ENCODE results near the gene RCBTB1. TPM values are rescaled to one million over a fixed set of nuclear protein-coding genes. Genes with fewer than 3 reads are reported as not detected.

Gene RCBTB1
- total RNA-seq, 1 experiment from 2014 or later: 26.1 TPM

DNA sequence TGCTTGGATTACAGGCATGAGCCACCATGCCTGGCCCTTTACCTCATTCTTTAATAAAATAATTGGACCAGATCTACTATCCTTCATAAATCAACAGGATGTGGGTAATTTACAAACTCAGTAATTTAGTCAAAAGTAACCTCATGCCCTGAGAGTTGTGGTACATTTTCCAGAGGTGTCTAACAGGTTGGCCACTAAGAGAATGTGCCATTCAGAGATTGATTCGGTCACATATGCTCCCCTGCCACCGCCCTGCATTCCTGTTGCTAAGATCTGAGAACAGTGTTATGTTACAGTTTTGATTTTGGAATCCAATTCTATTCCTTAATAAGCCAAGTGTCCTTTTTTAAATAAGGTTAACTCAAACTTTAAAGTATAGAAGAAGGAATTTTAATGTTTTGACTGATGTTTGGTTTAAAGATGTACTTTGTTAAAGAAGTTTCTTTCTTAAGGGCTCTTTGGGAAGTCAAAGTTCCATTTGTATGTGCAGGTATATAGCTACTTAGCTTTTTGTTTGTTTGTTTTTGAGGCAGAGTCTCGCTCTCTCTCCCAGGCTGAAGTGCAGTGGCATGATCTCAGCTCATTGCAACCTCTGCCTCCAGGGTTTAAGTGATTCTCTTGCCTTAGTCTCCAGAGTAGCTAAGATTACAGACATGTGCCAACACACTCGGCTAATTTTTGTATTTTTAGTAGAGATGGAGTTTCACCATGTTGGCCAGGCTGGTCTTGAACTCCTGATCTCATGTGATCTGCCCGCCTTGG, 60.4 kb downstream of the RCBTB1 start:
- H3K79me1 ChIP-seq (ENCODE audit: insufficient read depth, low read depth, low read length, poor library complexity, severe bottlenecking): no peaks in the 10 kb centered on the region
- Mint-ChIP-seq H3K27ac (no peak overlapping the region), H3K4me1 (no peaks in the 10 kb centered on the region), H3K9me3 (no peaks in the 10 kb centered on the region), H3K4me3 (no peak overlapping the region), H3K36me3 (ENCODE audit: insufficient read depth in 1 of 3, low read depth in 3 of 3) (peaks cover 1 to 10% (median 2%) of the 10 kb centered on the region in 3 experiments; a peak in 4 of 7 replicates), H3K27me3 (ENCODE audit: low read depth) (no peaks in the 10 kb centered on the region)
- no peak overlapping the region for H2AFZ ChIP-seq (ENCODE audit: low read length)
- H3K23ac ChIP-seq (ENCODE audit: insufficient read length, low read depth, low read length): no peak overlapping the region
- H2BK15ac ChIP-seq (ENCODE audit: low read depth, low read length): no peak overlapping the region
- no peak overlapping the region for H2BK5ac ChIP-seq (ENCODE audit: insufficient read length, low read length)
- no peaks in the 10 kb centered on the region for H3K23me2 ChIP-seq (ENCODE audit: insufficient read length, low read depth, low read length, poor library complexity, severe bottlenecking)
- WGBS (ENCODE audit: extremely low coverage, insufficient read length, low lambda C conversion rate): no CpG with 5 or more reads among the region's 5 CpGs
- no peak overlapping the region for H3K14ac ChIP-seq (ENCODE audit: insufficient read depth, low read length)
- H4K8ac ChIP-seq (replicated peaks; ENCODE audit: insufficient read length, low read depth, low read length): no peak overlapping the region
- no peak overlapping the region for H3K18ac ChIP-seq (ENCODE audit: insufficient read length, low read depth, low read length)
- H3K9ac ChIP-seq (ENCODE audit: extremely low read depth, insufficient read length, low read length): no peak overlapping the region
- no peak overlapping the region for H4K91ac ChIP-seq (ENCODE audit: insufficient read length, low read depth, low read length)
- no peaks in the 10 kb centered on the region for H3K4me1 ChIP-seq (ENCODE audit: insufficient read depth, low read length)
- TF ChIP-seq, protein P1, sequence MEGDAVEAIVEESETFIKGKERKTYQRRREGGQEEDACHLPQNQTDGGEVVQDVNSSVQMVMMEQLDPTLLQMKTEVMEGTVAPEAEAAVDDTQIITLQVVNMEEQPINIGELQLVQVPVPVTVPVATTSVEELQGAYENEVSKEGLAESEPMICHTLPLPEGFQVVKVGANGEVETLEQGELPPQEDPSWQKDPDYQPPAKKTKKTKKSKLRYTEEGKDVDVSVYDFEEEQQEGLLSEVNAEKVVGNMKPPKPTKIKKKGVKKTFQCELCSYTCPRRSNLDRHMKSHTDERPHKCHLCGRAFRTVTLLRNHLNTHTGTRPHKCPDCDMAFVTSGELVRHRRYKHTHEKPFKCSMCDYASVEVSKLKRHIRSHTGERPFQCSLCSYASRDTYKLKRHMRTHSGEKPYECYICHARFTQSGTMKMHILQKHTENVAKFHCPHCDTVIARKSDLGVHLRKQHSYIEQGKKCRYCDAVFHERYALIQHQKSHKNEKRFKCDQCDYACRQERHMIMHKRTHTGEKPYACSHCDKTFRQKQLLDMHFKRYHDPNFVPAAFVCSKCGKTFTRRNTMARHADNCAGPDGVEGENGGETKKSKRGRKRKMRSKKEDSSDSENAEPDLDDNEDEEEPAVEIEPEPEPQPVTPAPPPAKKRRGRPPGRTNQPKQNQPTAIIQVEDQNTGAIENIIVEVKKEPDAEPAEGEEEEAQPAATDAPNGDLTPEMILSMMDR (conservative IDR thresholded peaks at IDR 0.05): no peak
- H2AK5ac ChIP-seq (ENCODE audit: insufficient read length, low read length): no peak overlapping the region
- H3T11ph ChIP-seq (ENCODE audit: low read length): no peak overlapping the region
- H2BK12ac ChIP-seq (ENCODE audit: insufficient read length, low read depth, low read length): no peak overlapping the region
- H2BK20ac ChIP-seq (ENCODE audit: low read depth, low read length, poor library complexity, severe bottlenecking): no peak overlapping the region
- H2BK120ac ChIP-seq (ENCODE audit: low read depth, low read length, poor library complexity, severe bottlenecking): no peak overlapping the region
- H3K27me3 ChIP-seq (ENCODE audit: insufficient read depth, low read length): no peaks in the 10 kb centered on the region
- no peak overlapping the region for H4K5ac ChIP-seq (ENCODE audit: insufficient read length, low read depth, low read length)
- H3K79me2 ChIP-seq (ENCODE audit: insufficient read depth, low read length): no peaks in the 10 kb centered on the region
- H4K20me1 ChIP-seq (ENCODE audit: control insufficient read depth, insufficient read depth, insufficient read length): no peaks in the 10 kb centered on the region
- no peaks in the 10 kb centered on the region for H3K9me3 ChIP-seq (ENCODE audit: control insufficient read depth, low read depth, low read length)
- H3K4ac ChIP-seq (ENCODE audit: low read depth, low read length): no peak overlapping the region
- H3K56ac ChIP-seq (ENCODE audit: insufficient read length, low read depth, low read length): no peak overlapping the region
- no peak for DNase-seq
- no peak overlapping the region for H3K4me2 ChIP-seq (ENCODE audit: insufficient read depth, insufficient read length, low read length)
- H3K27ac ChIP-seq (ENCODE audit: insufficient read length, low read depth, low read length): no peak overlapping the region

Measured in H9 (cell line).